T-cell (primary cell): ENCODE results near the gene KIF1C. TPM values are rescaled to one million over a fixed set of nuclear protein-coding genes. Genes with fewer than 3 reads are reported as not detected.

ENCODE experiments used
- ATAC-seq, 4 experiments: fragments of 200-7000 bp in 3 of 4; fragments of 150-1000 bp in 1 of 4; cut with Tn5 transposase; replicated peaks in 1 of 4; 1 replicate in 3 of 4; 2 replicates in 1 of 4; pipeline ENCODE4 v1.10.0; 2021; ENCODE audit warnings: moderate library complexity in 3 of 4, mild to moderate bottlenecking in 2 of 4, moderate number of reproducible peaks in 1 of 4
- CTCF ChIA-PET, 2 donors: fragments of 300-600 bp; sonication (Branson Sonifier 250); formaldehyde crosslinking; loops; one replicate each; lab custom pipeline; 2022; ENCODE audit warnings: antibody characterized with exemption in 2 of 2; lab: Charles Lee
- POLR2A ChIA-PET, 2 donors: fragments of 300-600 bp; sonication (Branson Sonifier 250); formaldehyde crosslinking; loops; one replicate each; lab custom pipeline; 2022; ENCODE audit warnings: antibody characterized with exemption in 2 of 2; lab: Charles Lee
- DNase-seq, 35 experiments: peaks; one replicate each; pipeline versions ENCODE4 v3.0.0 to v3.0.0-alpha.2; 2013 to 2023
- H3K27ac ChIP-seq: one replicate; pipeline ENCODE4 v1.5.1; 2013; ENCODE audit warnings: low read length
- H3K27me3 ChIP-seq, 2 experiments: replicated peaks in 1 of 2; 1 replicate in 1 of 2; 2 replicates in 1 of 2; pipeline versions ENCODE4 v1.6.1 to v1.7.0; 2013; ENCODE audit warnings: low read length in 1 of 2, mixed read lengths in 1 of 2; ENCODE audit not compliant: control insufficient read depth in 2 of 2, insufficient read depth in 2 of 2; ENCODE audit errors: extremely low read depth in 1 of 2
- H3K36me3 ChIP-seq, 2 donors: 1 replicate in 1 of 2; 2 replicates in 1 of 2; pipeline versions ENCODE4 v1.6.1 to v1.7.0; 2013; ENCODE audit warnings: low read length in 1 of 2; ENCODE audit not compliant: control insufficient read depth in 2 of 2, insufficient read depth in 1 of 2; ENCODE audit errors: extremely low read depth in 1 of 2
- H3K4me1 ChIP-seq, 2 experiments: 1 replicate in 1 of 2; 2 replicates in 1 of 2; pipeline versions ENCODE4 v1.6.1 to v1.7.0; 2013; ENCODE audit warnings: low read length in 2 of 2, mixed read lengths in 1 of 2; ENCODE audit not compliant: insufficient read depth in 2 of 2, control insufficient read depth in 1 of 2; ENCODE audit errors: extremely low read depth in 1 of 2
- H3K4me3 ChIP-seq, 2 donors: 1 replicate in 1 of 2; 2 replicates in 1 of 2; pipeline versions ENCODE4 v1.5.1 to v1.7.0; 2013; ENCODE audit warnings: mild to moderate bottlenecking in 2 of 2, low read length in 1 of 2, moderate library complexity in 1 of 2; ENCODE audit not compliant: control insufficient read depth in 1 of 2; ENCODE audit errors: extremely low read depth in 1 of 2
- H3K9me3 ChIP-seq: 2 replicates; pipeline ENCODE4 v1.7.0; 2013
- H3K27ac Mint-ChIP-seq, 2 donors: one replicate each; pipeline ENCODE4 v1.8.0; 2020 to 2021; ENCODE audit warnings: mild to moderate bottlenecking in 2 of 2, mixed read lengths in 2 of 2
- H3K27me3 Mint-ChIP-seq, 2 donors: one replicate each; pipeline ENCODE4 v1.8.0; 2021 to 2022; ENCODE audit warnings: mixed read lengths in 2 of 2
- H3K36me3 Mint-ChIP-seq: one replicate; pipeline ENCODE4 v1.8.0; 2021; ENCODE audit warnings: mixed read lengths
- H3K4me1 Mint-ChIP-seq, 3 donors: one replicate each; pipeline ENCODE4 v1.8.0; 2020 to 2022; ENCODE audit warnings: mixed read lengths in 3 of 3, mild to moderate bottlenecking in 1 of 3
- H3K4me3 Mint-ChIP-seq, 3 donors: one replicate each; pipeline ENCODE4 v1.8.0; 2020 to 2022; ENCODE audit warnings: mild to moderate bottlenecking in 3 of 3, mixed read lengths in 3 of 3, moderate library complexity in 3 of 3
- H3K9me3 Mint-ChIP-seq, 3 donors: one replicate each; pipeline ENCODE4 v1.8.0; 2020 to 2022; ENCODE audit warnings: mixed read lengths in 3 of 3
- WGBS: methylation state at CpG from one replicate; pipeline ENCODE4 v1.1.5; 2013; ENCODE audit warnings: missing lambda C conversion rate; ENCODE audit not compliant: insufficient coverage; 5-methylcytosine and 5-hydroxymethylcytosine counted together
- total RNA-seq, 35 experiments: library from RNA in 6 of 35; stranded (reverse) in 6 of 35; fragments of 120-200 nt in 1 of 35; gene quantifications; one replicate each; pipeline versions ENCODE4 v1.2.1 to v1.2.4 and lab custom pipeline; 2013 to 2026

KIF1C gene
- total RNA-seq, 5 donors from 2014 or later (not counting 1 experiment from before 2014, with no cell fraction given), result 15.3 to 37.9 (median 28.5) TPM

DNA sequence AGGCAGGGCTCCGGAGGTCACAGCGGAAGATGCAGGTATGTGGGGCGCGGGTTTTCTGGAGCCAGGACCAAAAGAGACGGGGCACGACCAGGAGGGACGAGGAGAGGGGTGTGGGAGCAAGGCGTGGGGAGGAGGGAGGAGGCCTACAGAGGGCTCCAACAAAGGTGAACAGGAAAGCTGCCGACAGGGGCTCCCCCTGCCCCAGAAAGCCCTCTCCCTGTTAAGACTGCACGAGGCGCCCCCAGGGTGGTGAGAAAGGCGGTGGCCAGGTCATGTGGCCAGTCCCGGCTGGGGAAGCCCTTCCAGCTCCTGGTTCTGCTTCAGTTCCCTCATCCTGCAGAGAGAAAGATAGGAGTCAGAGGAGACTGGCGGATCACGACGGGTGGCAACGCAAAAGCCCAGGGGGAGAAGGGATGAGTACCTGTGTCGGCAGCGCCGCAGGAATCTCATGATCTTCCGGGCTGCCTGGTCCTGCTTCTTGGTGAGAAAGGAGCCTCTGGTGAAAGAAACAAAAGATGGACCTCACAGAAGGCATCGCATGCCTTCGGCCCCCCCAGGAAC is 29.2 kb upstream of the KIF1C start:
- WGBS, result 57% methylated on average over 13 of the region's 23 CpGs
- peak overlapping the region; percentile 74 to 81 for H3K4me3 ChIP-seq
- Mint-ChIP-seq H3K4me1 (peaks cover 14 to 32% (median 23%) of the 10 kb centered on the region in 3 donors), H3K4me3 (no peak overlapping the region), H3K27me3 (no peaks in the 10 kb centered on the region), H3K9me3 (no peaks in the 10 kb centered on the region), H3K27ac (no peak overlapping the region), H3K36me3 (peaks cover 24% of the 10 kb centered on the region)
- ChIA-PET CTCF (interaction anchor here in 1 of 2 donors (0.6 kb wide), 1 partner anchor 258 kb away, joined by 3 read pairs; the partner anchor contains the start of gene ARRB2), POLR2A (interaction anchor here (0.6 kb wide), 2 partner anchors 227 to 313 kb away, joined by 3 to 7 read pairs; no protein-coding TSS in a partner anchor)
- H3K27ac ChIP-seq, result peak overlapping the region; percentile 70
- DNase-seq, result no peak
- no peaks in the 10 kb centered on the region for H3K9me3 ChIP-seq
- H3K27me3 ChIP-seq, result no peaks in the 10 kb centered on the region
- no peak for ATAC-seq
- peaks cover 4 to 22% of the 10 kb centered on the region in 2 donors for H3K36me3 ChIP-seq
- peaks cover 5 to 36% of the 10 kb centered on the region in 2 experiments for H3K4me1 ChIP-seq

DNA sequence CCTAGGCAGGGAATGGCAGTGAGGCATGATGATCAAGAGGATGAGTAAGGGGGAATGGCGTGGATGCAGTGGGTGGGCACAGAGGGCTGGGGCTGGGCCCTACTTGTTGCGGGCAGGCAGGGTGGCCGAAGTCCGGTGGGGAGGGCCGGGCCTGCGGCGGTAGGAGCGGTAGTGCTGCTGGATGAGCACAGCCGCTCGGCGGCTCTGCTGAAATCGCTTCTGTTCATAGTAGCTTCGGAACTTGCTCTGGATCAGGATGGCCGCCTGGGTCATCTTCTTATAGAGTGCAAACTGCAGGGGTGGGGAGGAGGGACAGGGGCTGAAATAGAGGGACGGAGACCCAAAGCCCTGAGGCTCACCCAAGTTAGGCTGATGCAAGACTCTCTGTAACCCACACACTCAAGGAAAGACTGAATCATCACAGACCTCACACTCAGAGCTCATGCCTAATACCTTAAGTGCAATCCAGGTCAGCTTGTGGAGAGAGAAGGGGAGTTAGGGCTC is 28.7 kb upstream of the KIF1C start:
- 98% methylated on average over 10 of the region's 15 CpGs for WGBS
- peaks cover 14 to 32% (median 23%) of the 10 kb centered on the region in 3 donors for H3K4me1 Mint-ChIP-seq
- no peak for ATAC-seq
- CTCF ChIA-PET, result no interaction called here
- no peak overlapping the region for H3K4me3 Mint-ChIP-seq
- H3K27ac Mint-ChIP-seq, result no peak overlapping the region
- H3K9me3 Mint-ChIP-seq, result no peaks in the 10 kb centered on the region
- Histone ChIP-seq H3K36me3 (peaks cover 4 to 26% of the 10 kb centered on the region in 2 donors), H3K4me3 (peak overlapping the region; percentile 74 to 81), H3K27ac (peak overlapping the region; percentile 70), H3K4me1 (peaks cover 5 to 36% of the 10 kb centered on the region in 2 experiments), H3K27me3 (no peaks in the 10 kb centered on the region), H3K9me3 (no peaks in the 10 kb centered on the region)
- no peaks in the 10 kb centered on the region for H3K27me3 Mint-ChIP-seq
- peaks cover 27% of the 10 kb centered on the region for H3K36me3 Mint-ChIP-seq
- DNase-seq, result peak in 1 of 35 experiments; percentile 31
- POLR2A ChIA-PET, result interaction anchor here in 1 of 2 donors (0.6 kb wide), 1 partner anchor 228 kb away, joined by 7 read pairs; no protein-coding TSS in a partner anchor

- H3K4me1 Mint-ChIP-seq, result peaks cover 14 to 32% (median 23%) of the 10 kb centered on the region in 3 donors
- H3K27ac Mint-ChIP-seq, result no peak overlapping the region
- H3K36me3 ChIP-seq, result peaks cover 4 to 32% of the 10 kb centered on the region in 2 donors
- peaks cover 5 to 36% of the 10 kb centered on the region in 2 experiments for H3K4me1 ChIP-seq
- H3K9me3 ChIP-seq, result no peaks in the 10 kb centered on the region
- peaks cover 32% of the 10 kb centered on the region for H3K36me3 Mint-ChIP-seq
- H3K4me3 Mint-ChIP-seq, result no peak overlapping the region
- H3K4me3 ChIP-seq, result no peak overlapping the region
- DNase-seq, result peak in 1 of 35 experiments; percentile 19
- 55% methylated on average over 9 of the region's 16 CpGs for WGBS
- no peaks in the 10 kb centered on the region for H3K27me3 Mint-ChIP-seq
- H3K27ac ChIP-seq, result peak overlapping the region; percentile 48
- no peaks in the 10 kb centered on the region for H3K27me3 ChIP-seq
- CTCF ChIA-PET, result no interaction called here
- POLR2A ChIA-PET, result no interaction called here
- no peak for ATAC-seq
- H3K9me3 Mint-ChIP-seq, result no peaks in the 10 kb centered on the region
Measured at GRCh38 chr17:4969551-4970173, 28.1 kb upstream of the KIF1C start.

DNA sequence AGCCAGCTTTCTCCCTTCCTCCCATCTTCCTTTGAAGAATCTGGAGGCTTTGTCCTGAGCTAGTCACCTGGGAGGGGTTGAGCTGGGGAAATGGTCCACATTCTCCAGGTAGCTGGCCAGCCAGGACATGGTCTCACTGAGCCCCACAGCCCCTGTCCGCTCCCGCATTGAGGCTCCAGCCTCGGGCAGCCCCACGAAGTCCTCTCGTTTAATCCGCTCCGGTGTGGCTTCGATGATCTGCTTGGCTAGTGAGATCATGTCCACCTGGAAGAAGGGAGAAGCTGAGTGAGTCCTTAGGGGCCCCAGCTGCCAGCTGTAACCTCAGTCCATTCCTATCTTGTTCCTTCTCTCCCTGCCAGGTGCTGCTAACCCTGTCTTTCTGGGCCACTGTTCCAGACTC is 27.5 kb upstream of the KIF1C start:
- H3K4me3 ChIP-seq, result no peak overlapping the region
- ATAC-seq (no peak), DNase-seq (no peak)
- peak overlapping the region; percentile 48 for H3K27ac ChIP-seq
- CTCF ChIA-PET, result no interaction called here
- Mint-ChIP-seq H3K4me3 (peak overlapping the region in 1 of 3 donors; percentile 37), H3K36me3 (peaks cover 36% of the 10 kb centered on the region), H3K4me1 (peaks cover 13 to 32% (median 21%) of the 10 kb centered on the region in 3 donors), H3K9me3 (no peaks in the 10 kb centered on the region), H3K27me3 (no peaks in the 10 kb centered on the region), H3K27ac (peak overlapping the region; percentile 56 to 77)
- peaks cover 5 to 36% of the 10 kb centered on the region in 2 experiments for H3K4me1 ChIP-seq
- WGBS, result 99% methylated on average over 8 of the region's 8 CpGs
- POLR2A ChIA-PET, result no interaction called here
- no peaks in the 10 kb centered on the region for H3K9me3 ChIP-seq
- peaks cover 4 to 35% of the 10 kb centered on the region in 2 donors for H3K36me3 ChIP-seq
- no peaks in the 10 kb centered on the region for H3K27me3 ChIP-seq

GRCh38 chr17:4971826-4972225 is 25.9 kb upstream of the KIF1C start:
- ATAC-seq, result no peak
- peaks cover 4 to 42% of the 10 kb centered on the region in 2 donors for H3K36me3 ChIP-seq
- H3K4me1 ChIP-seq, result peaks cover 2 to 25% of the 10 kb centered on the region in 2 experiments
- H3K27ac ChIP-seq, result no peak overlapping the region
- 98% methylated on average over 5 of the region's 6 CpGs for WGBS
- no peak overlapping the region for H3K4me3 ChIP-seq
- no peak for DNase-seq
- peaks cover 7 to 22% (median 14%) of the 10 kb centered on the region in 3 donors for H3K4me1 Mint-ChIP-seq
- POLR2A ChIA-PET, result no interaction called here
- H3K27ac Mint-ChIP-seq, result no peak overlapping the region
- CTCF ChIA-PET, result no interaction called here
- no peaks in the 10 kb centered on the region for H3K27me3 ChIP-seq
- H3K4me3 Mint-ChIP-seq, result no peak overlapping the region
- no peaks in the 10 kb centered on the region for H3K9me3 ChIP-seq
- no peaks in the 10 kb centered on the region for H3K9me3 Mint-ChIP-seq
- peaks cover 34% of the 10 kb centered on the region for H3K36me3 Mint-ChIP-seq
- no peaks in the 10 kb centered on the region for H3K27me3 Mint-ChIP-seq

GRCh38 chr17:4972322-4972721 is 25.4 kb upstream of the KIF1C start:
- no peak for ATAC-seq
- H3K36me3 ChIP-seq, result peaks cover 4 to 47% of the 10 kb centered on the region in 2 donors
- no peaks in the 10 kb centered on the region for H3K9me3 ChIP-seq
- no peak overlapping the region for H3K4me3 ChIP-seq
- Mint-ChIP-seq H3K36me3 (peaks cover 35% of the 10 kb centered on the region), H3K4me1 (peaks cover 7 to 22% (median 14%) of the 10 kb centered on the region in 3 donors), H3K4me3 (no peak overlapping the region), H3K27ac (no peak overlapping the region), H3K27me3 (no peaks in the 10 kb centered on the region), H3K9me3 (no peaks in the 10 kb centered on the region)
- H3K27ac ChIP-seq, result no peak overlapping the region
- H3K4me1 ChIP-seq, result peaks cover 2 to 25% of the 10 kb centered on the region in 2 experiments
- 95% methylated on average over 6 of the region's 12 CpGs for WGBS
- no peaks in the 10 kb centered on the region for H3K27me3 ChIP-seq
- ChIA-PET POLR2A (no interaction called here), CTCF (interaction anchor here in 1 of 2 donors (0.5 kb wide), 1 partner anchor 107 kb away, joined by 7 read pairs; no protein-coding TSS in a partner anchor)
- no peak for DNase-seq
